K562 (cell line): Measurements from ENCODE around the gene SLC9B1.

Experiments
- EP300 ChIP-seq: IDR thresholded peaks from 2 replicates; pipeline ENCODE4 v1.6.1; 2012; ENCODE audit warnings: low read length, improper control_type of control experiment
- FOXA1 ChIP-seq: fragments of 450-650 bp; IDR thresholded peaks from 2 replicates; pipeline ENCODE4 v1.6.1; 2016; ENCODE audit warnings: mild to moderate bottlenecking, borderline replicate concordance
- ZNF583 ChIP-seq: fragments of 250-450 bp; sonication (Bioruptor Pico); IDR thresholded peaks from 2 replicates; pipeline ENCODE4 v1.4.0; 2020
- TF ChIP-seq, protein P1 (sequence below), 3 experiments: IDR thresholded peaks in 2 of 3; conservative IDR thresholded peaks in 1 of 3; 2 replicates each; pipeline ENCODE4 v1.5.1; 2011 to 2012; ENCODE audit warnings: low read length in 3 of 3, mild to moderate bottlenecking in 3 of 3, control low read depth in 2 of 3, improper control_type of control experiment in 1 of 3, inconsistent platforms in 1 of 3, low read depth in 1 of 3, mixed read lengths in 1 of 3, moderate library complexity in 1 of 3; ENCODE audit not compliant: insufficient read depth in 2 of 3
- TF ChIP-seq, protein P2 (sequence below): fragments of 450-650 bp; IDR thresholded peaks from 2 replicates; pipeline ENCODE4 v1.7.1; 2018; ENCODE audit warnings: mild to moderate bottlenecking, low read depth; ENCODE audit not compliant: partially characterized antibody

DNA sequence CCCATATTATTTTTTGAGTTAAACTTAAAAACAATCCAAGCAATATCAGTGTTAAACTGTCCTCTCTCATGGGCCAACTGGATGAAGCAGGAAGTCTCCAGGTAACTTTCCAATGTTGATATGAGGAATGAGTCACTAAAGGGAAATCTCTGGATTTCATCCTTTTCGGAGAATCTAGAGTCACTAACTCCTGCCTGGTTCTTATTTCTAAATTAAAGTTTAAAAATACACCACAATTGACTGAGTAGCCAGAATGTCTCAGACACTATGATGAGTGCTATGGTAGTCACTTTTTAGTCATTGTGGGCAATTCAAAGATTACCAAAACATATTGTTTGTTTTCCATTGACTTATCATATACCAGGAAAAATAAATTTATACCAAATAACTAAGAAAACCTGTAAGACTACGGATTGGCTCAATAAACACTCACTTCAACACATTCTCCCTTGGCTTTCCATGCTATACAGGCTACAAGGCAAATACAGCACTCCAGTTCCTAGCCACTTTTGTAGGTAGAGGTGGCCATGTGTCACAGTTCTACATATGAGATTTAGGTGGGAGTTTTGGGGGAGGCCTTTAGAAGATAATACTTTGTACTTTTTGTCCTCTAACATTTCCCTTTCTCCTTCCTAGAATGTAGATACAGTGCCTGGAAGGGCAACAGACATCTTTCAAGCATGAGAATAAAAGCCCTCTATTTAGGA is 48.5 kb upstream of the SLC9B1 start:
- no peak for TF ChIP-seq ZNF583
- TF ChIP-seq, protein P1, sequence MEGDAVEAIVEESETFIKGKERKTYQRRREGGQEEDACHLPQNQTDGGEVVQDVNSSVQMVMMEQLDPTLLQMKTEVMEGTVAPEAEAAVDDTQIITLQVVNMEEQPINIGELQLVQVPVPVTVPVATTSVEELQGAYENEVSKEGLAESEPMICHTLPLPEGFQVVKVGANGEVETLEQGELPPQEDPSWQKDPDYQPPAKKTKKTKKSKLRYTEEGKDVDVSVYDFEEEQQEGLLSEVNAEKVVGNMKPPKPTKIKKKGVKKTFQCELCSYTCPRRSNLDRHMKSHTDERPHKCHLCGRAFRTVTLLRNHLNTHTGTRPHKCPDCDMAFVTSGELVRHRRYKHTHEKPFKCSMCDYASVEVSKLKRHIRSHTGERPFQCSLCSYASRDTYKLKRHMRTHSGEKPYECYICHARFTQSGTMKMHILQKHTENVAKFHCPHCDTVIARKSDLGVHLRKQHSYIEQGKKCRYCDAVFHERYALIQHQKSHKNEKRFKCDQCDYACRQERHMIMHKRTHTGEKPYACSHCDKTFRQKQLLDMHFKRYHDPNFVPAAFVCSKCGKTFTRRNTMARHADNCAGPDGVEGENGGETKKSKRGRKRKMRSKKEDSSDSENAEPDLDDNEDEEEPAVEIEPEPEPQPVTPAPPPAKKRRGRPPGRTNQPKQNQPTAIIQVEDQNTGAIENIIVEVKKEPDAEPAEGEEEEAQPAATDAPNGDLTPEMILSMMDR (IDR thresholded peaks at IDR 0.05 in 2 of 3, conservative IDR thresholded peaks at IDR 0.05 in 1 of 3; ENCODE audit: insufficient read depth in 2 of 3, low read depth in 1 of 3, low read length in 3 of 3) = no peak
- TF ChIP-seq, protein P2, sequence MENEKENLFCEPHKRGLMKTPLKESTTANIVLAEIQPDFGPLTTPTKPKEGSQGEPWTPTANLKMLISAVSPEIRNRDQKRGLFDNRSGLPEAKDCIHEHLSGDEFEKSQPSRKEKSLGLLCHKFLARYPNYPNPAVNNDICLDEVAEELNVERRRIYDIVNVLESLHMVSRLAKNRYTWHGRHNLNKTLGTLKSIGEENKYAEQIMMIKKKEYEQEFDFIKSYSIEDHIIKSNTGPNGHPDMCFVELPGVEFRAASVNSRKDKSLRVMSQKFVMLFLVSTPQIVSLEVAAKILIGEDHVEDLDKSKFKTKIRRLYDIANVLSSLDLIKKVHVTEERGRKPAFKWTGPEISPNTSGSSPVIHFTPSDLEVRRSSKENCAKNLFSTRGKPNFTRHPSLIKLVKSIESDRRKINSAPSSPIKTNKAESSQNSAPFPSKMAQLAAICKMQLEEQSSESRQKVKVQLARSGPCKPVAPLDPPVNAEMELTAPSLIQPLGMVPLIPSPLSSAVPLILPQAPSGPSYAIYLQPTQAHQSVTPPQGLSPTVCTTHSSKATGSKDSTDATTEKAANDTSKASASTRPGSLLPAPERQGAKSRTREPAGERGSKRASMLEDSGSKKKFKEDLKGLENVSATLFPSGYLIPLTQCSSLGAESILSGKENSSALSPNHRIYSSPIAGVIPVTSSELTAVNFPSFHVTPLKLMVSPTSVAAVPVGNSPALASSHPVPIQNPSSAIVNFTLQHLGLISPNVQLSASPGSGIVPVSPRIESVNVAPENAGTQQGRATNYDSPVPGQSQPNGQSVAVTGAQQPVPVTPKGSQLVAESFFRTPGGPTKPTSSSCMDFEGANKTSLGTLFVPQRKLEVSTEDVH = no peak
- TF ChIP-seq FOXA1 = no peak
- no peak for TF ChIP-seq EP300
